ENCODE results near the gene NEK11.

- TF ChIP-seq CTCF (IDR thresholded peaks at IDR 0.05; ENCODE audit: extremely low read depth in 1 of 2, insufficient read depth in 1 of 2, low read depth in 1 of 2, low read length in 2 of 2) = no peak
- no peak for TF ChIP-seq POLR2A (IDR thresholded peaks at IDR 0.05; ENCODE audit: low read depth, low read length)
- no peak for TF ChIP-seq MYC (IDR thresholded peaks at IDR 0.05; ENCODE audit: low read depth, low read length)
Observed at GRCh38 chr3:131341761-131342160, 315.1 kb downstream of the NEK11 start.
